H9 (cell line): Measurements from ENCODE around the gene ISCU. TPM values are rescaled to one million over a fixed set of nuclear protein-coding genes. Genes with fewer than 3 reads are reported as not detected.

Experiments used
- DNase-seq: peaks from one replicate; pipeline ENCODE4 v3.0.0-alpha.2; 2017
- H2AFZ ChIP-seq: one replicate; pipeline ENCODE4 v1.6.1; 2013; ENCODE audit warnings: mild to moderate bottlenecking, low read length, control low read depth, moderate library complexity
- H2AK5ac ChIP-seq: 2 replicates; pipeline ENCODE4 v1.6.1; 2013; ENCODE audit warnings: low read length, control low read depth, mixed read lengths; ENCODE audit not compliant: insufficient read length
- H2BK120ac ChIP-seq: one replicate; pipeline ENCODE4 v1.6.1; 2013; ENCODE audit warnings: low read depth, mild to moderate bottlenecking, low read length, control low read depth, inconsistent platforms; ENCODE audit not compliant: poor library complexity, severe bottlenecking
- H2BK12ac ChIP-seq: 2 replicates; pipeline ENCODE4 v1.6.1; 2013; ENCODE audit warnings: low read length, control low read depth, mixed read lengths, low read depth; ENCODE audit not compliant: insufficient read length
- H2BK15ac ChIP-seq: 2 replicates; pipeline ENCODE4 v1.6.1; 2013; ENCODE audit warnings: low read depth, low read length, control low read depth
- H2BK20ac ChIP-seq: one replicate; pipeline ENCODE4 v1.6.1; 2013; ENCODE audit warnings: low read depth, mild to moderate bottlenecking, low read length, control low read depth, inconsistent platforms; ENCODE audit not compliant: poor library complexity, severe bottlenecking
- H2BK5ac ChIP-seq: 2 replicates; pipeline ENCODE4 v1.6.1; 2013; ENCODE audit warnings: low read length, control low read depth, mixed read lengths; ENCODE audit not compliant: insufficient read length
- H3K14ac ChIP-seq: 2 replicates; pipeline ENCODE4 v1.6.1; 2013; ENCODE audit warnings: low read length, control low read depth; ENCODE audit not compliant: insufficient read depth
- H3K18ac ChIP-seq: 2 replicates; pipeline ENCODE4 v1.6.1; 2013; ENCODE audit warnings: low read depth, mild to moderate bottlenecking, mixed read lengths, low read length, control low read depth; ENCODE audit not compliant: insufficient read length
- H3K23ac ChIP-seq: 2 replicates; pipeline ENCODE4 v1.6.1; 2013; ENCODE audit warnings: low read length, control low read depth, mixed read lengths, low read depth; ENCODE audit not compliant: insufficient read length
- H3K23me2 ChIP-seq: 2 replicates; pipeline ENCODE4 v1.6.1; 2013; ENCODE audit warnings: low read depth, mild to moderate bottlenecking, mixed read lengths, low read length, control low read depth; ENCODE audit not compliant: insufficient read length, poor library complexity, severe bottlenecking
- H3K27ac ChIP-seq: 2 replicates; pipeline ENCODE4 v1.5.1; 2013; ENCODE audit warnings: low read length, control low read depth, mixed read lengths, low read depth; ENCODE audit not compliant: insufficient read length
- H3K27me3 ChIP-seq: 2 replicates; pipeline ENCODE4 v1.6.1; 2013; ENCODE audit warnings: low read length, control low read depth, inconsistent platforms; ENCODE audit not compliant: insufficient read depth
- H3K4ac ChIP-seq: 2 replicates; pipeline ENCODE4 v1.6.1; 2013; ENCODE audit warnings: low read depth, mild to moderate bottlenecking, control low read depth, inconsistent platforms, low read length, moderate library complexity
- H3K4me1 ChIP-seq: 2 replicates; pipeline ENCODE4 v1.6.1; 2013; ENCODE audit warnings: low read length, control low read depth, inconsistent platforms; ENCODE audit not compliant: insufficient read depth
- H3K4me2 ChIP-seq: 2 replicates; pipeline ENCODE4 v1.6.1; 2013; ENCODE audit warnings: low read length, control low read depth, mixed read lengths; ENCODE audit not compliant: insufficient read length, insufficient read depth
- H3K56ac ChIP-seq: 2 replicates; pipeline ENCODE4 v1.6.1; 2013; ENCODE audit warnings: low read depth, mild to moderate bottlenecking, mixed read lengths, low read length, control low read depth; ENCODE audit not compliant: insufficient read length
- H3K79me1 ChIP-seq: 2 replicates; pipeline ENCODE4 v1.6.1; 2013; ENCODE audit warnings: low read depth, mild to moderate bottlenecking, moderate library complexity, low read length, control low read depth, inconsistent platforms; ENCODE audit not compliant: insufficient read depth, poor library complexity, severe bottlenecking
- H3K79me2 ChIP-seq: 2 replicates; pipeline ENCODE4 v1.6.1; 2013; ENCODE audit warnings: low read length, control low read depth, inconsistent platforms; ENCODE audit not compliant: insufficient read depth
- H3K9ac ChIP-seq: 2 replicates; pipeline ENCODE4 v1.6.1; 2013; ENCODE audit warnings: low read length, control low read depth, mixed read lengths; ENCODE audit not compliant: insufficient read length; ENCODE audit errors: extremely low read depth
- H3K9me3 ChIP-seq: one replicate; pipeline ENCODE4 v1.6.1; 2013; ENCODE audit warnings: low read depth, low read length, inconsistent platforms; ENCODE audit not compliant: control insufficient read depth
- H3T11ph ChIP-seq: one replicate; pipeline ENCODE4 v1.6.1; 2013; ENCODE audit warnings: mild to moderate bottlenecking, low read length, control low read depth, inconsistent platforms
- H4K20me1 ChIP-seq: one replicate; pipeline ENCODE4 v1.6.1; 2013; ENCODE audit not compliant: control insufficient read depth, insufficient read length, insufficient read depth
- H4K5ac ChIP-seq: 2 replicates; pipeline ENCODE4 v1.6.1; 2013; ENCODE audit warnings: low read depth, mild to moderate bottlenecking, mixed read lengths, low read length, control low read depth; ENCODE audit not compliant: insufficient read length
- H4K8ac ChIP-seq: replicated peaks from 2 replicates; pipeline ENCODE4 v1.6.1; 2013; ENCODE audit warnings: low read length, control low read depth, mixed read lengths, low read depth; ENCODE audit not compliant: insufficient read length
- H4K91ac ChIP-seq: 2 replicates; pipeline ENCODE4 v1.6.1; 2013; ENCODE audit warnings: low read depth, mild to moderate bottlenecking, moderate library complexity, mixed read lengths, low read length, control low read depth; ENCODE audit not compliant: insufficient read length
- H3K27ac Mint-ChIP-seq, 3 experiments: 2 replicates in 2 of 3; 3 replicates in 1 of 3; pipeline ENCODE4 v1.8.0; 2020 to 2021; ENCODE audit warnings: mixed read lengths in 3 of 3, mild to moderate bottlenecking in 1 of 3, moderate library complexity in 1 of 3
- H3K27me3 Mint-ChIP-seq: 2 replicates; pipeline ENCODE4 v1.8.0; 2021; ENCODE audit warnings: low read depth, mild to moderate bottlenecking, moderate library complexity, mixed read lengths
- H3K36me3 Mint-ChIP-seq, 3 experiments: 2 replicates in 2 of 3; 3 replicates in 1 of 3; pipeline ENCODE4 v1.8.0; 2020 to 2021; ENCODE audit warnings: low read depth in 3 of 3, mixed read lengths in 3 of 3; ENCODE audit not compliant: insufficient read depth in 1 of 3
- H3K4me1 Mint-ChIP-seq, 2 experiments: 2 replicates each; pipeline ENCODE4 v1.8.0; 2020; ENCODE audit warnings: mixed read lengths in 2 of 2
- H3K4me3 Mint-ChIP-seq, 2 experiments: 2 replicates in 1 of 2; 3 replicates in 1 of 2; pipeline ENCODE4 v1.8.0; 2020 to 2021; ENCODE audit warnings: mild to moderate bottlenecking in 2 of 2, mixed read lengths in 2 of 2, moderate library complexity in 1 of 2
- H3K9me3 Mint-ChIP-seq, 2 experiments: 2 replicates in 1 of 2; 3 replicates in 1 of 2; pipeline ENCODE4 v1.8.0; 2020; ENCODE audit warnings: mild to moderate bottlenecking in 2 of 2, mixed read lengths in 2 of 2, moderate library complexity in 1 of 2
- WGBS: extraction: QIAGEN DNeasy Blood & Tissue Kit; methylation state at CpG from one replicate; pipeline ENCODE4 v1.1.7; 2013; ENCODE audit warnings: missing lambda C conversion rate, low lambda C conversion rate, mixed read lengths; ENCODE audit not compliant: insufficient read length; ENCODE audit errors: extremely low coverage; 5-methylcytosine and 5-hydroxymethylcytosine counted together
- total RNA-seq: library from RNA; stranded (reverse); gene quantifications from 2 replicates; pipeline ENCODE4 v1.2.1, GENCODE V29; 2021
- TF ChIP-seq, protein P1 (sequence below): fragments of 200-600 bp; sonication (generic); conservative IDR thresholded peaks from 3 replicates; pipeline ENCODE4 v1.8.0; 2021; ENCODE audit warnings: antibody characterized with exemption, mild to moderate bottlenecking

Gene ISCU
- total RNA-seq, 1 experiment from 2014 or later: 64.9 TPM

DNA sequence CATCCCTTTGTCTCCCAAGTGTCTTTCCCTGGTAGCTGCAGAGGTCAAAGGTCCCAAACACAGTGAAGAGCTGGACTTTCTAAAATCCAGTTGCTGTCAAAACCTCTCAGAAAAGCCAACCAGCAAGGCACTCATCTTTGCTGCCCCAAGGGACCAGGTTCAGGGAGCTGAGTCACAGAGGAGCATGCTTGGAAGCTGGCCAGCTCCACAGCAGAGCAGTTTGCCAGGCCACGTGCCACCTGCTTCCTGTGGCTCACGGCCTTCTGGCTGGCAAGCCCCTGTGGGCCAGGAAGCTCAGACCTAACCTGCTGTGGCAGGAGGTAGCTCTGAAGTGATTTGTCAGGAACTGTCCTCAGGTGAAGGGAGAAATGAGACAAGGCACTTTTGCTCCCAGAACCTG, 3.6 kb downstream of the ISCU start:
- no peak overlapping the region for H3K14ac ChIP-seq
- no peak overlapping the region for H3K4me2 ChIP-seq
- Mint-ChIP-seq H3K27ac (no peak overlapping the region), H3K4me3 (no peak overlapping the region), H3K27me3 (no peaks in the 10 kb centered on the region), H3K36me3 (peaks cover 16 to 55% (median 52%) of the 10 kb centered on the region in 3 experiments; a peak in 6 of 7 replicates), H3K9me3 (no peaks in the 10 kb centered on the region), H3K4me1 (peaks cover 7 to 11% of the 10 kb centered on the region in 2 experiments; a peak in 3 of 4 replicates)
- H2BK15ac ChIP-seq: no peak overlapping the region
- H2BK120ac ChIP-seq: no peak overlapping the region
- no peaks in the 10 kb centered on the region; the same call in 1 of the 2 replicates for H3K79me2 ChIP-seq
- peaks cover 12% of the 10 kb centered on the region for H3K23me2 ChIP-seq
- no peak overlapping the region for H3K18ac ChIP-seq
- H2BK12ac ChIP-seq: no peak overlapping the region
- no peak overlapping the region for H2BK20ac ChIP-seq
- H4K91ac ChIP-seq: no peak overlapping the region
- H2AK5ac ChIP-seq: no peak overlapping the region
- H2AFZ ChIP-seq: no peak overlapping the region
- DNase-seq: no peak
- no peak overlapping the region for H4K5ac ChIP-seq
- H4K20me1 ChIP-seq: no peaks in the 10 kb centered on the region
- H3T11ph ChIP-seq: no peak overlapping the region
- H3K56ac ChIP-seq: no peak overlapping the region
- no peaks in the 10 kb centered on the region for H3K79me1 ChIP-seq
- no peak overlapping the region for H3K23ac ChIP-seq
- H3K27ac ChIP-seq: no peak overlapping the region
- no peaks in the 10 kb centered on the region for H3K4me1 ChIP-seq
- no peak overlapping the region for H3K4ac ChIP-seq
- H4K8ac ChIP-seq: no peak overlapping the region
- no peak overlapping the region for H3K9ac ChIP-seq
- TF ChIP-seq, protein P1, sequence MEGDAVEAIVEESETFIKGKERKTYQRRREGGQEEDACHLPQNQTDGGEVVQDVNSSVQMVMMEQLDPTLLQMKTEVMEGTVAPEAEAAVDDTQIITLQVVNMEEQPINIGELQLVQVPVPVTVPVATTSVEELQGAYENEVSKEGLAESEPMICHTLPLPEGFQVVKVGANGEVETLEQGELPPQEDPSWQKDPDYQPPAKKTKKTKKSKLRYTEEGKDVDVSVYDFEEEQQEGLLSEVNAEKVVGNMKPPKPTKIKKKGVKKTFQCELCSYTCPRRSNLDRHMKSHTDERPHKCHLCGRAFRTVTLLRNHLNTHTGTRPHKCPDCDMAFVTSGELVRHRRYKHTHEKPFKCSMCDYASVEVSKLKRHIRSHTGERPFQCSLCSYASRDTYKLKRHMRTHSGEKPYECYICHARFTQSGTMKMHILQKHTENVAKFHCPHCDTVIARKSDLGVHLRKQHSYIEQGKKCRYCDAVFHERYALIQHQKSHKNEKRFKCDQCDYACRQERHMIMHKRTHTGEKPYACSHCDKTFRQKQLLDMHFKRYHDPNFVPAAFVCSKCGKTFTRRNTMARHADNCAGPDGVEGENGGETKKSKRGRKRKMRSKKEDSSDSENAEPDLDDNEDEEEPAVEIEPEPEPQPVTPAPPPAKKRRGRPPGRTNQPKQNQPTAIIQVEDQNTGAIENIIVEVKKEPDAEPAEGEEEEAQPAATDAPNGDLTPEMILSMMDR: no peak
- H3K9me3 ChIP-seq: no peaks in the 10 kb centered on the region
- no peak overlapping the region for H2BK5ac ChIP-seq
- no peaks in the 10 kb centered on the region for H3K27me3 ChIP-seq
- no CpG with 5 or more reads among the region's 2 CpGs for WGBS
